Keratinocyte (primary cell): ENCODE data around the gene NT5M. TPM values are rescaled to one million over a fixed set of nuclear protein-coding genes. Genes with fewer than 3 reads are reported as not detected.
"Not testable (repeated sequence)": the region's sequence is repeated elsewhere in the genome, so short reads cannot be mapped to it uniquely, and the experiment has no call there.

Source experiments
- DNase-seq: peaks from one replicate; pipeline ENCODE4 v3.0.0-alpha.2; 2011; ENCODE audit warnings: low read depth, missing footprints, low spot score
- FAIRE-seq: peaks from 2 replicates; lab custom pipeline; 2011; peaks lifted over from hg19 to GRCh38; lab: Jason Lieb, UNC
- H2AFZ ChIP-seq: 2 replicates; pipeline ENCODE4 v1.6.0; 2012; ENCODE audit warnings: low read length, control low read depth, inconsistent platforms; ENCODE audit not compliant: control insufficient read depth
- H3K27ac ChIP-seq: 2 replicates; pipeline ENCODE4 v1.5.1; 2011; ENCODE audit warnings: low read length; ENCODE audit not compliant: control insufficient read depth, insufficient read depth
- H3K27me3 ChIP-seq: 3 replicates; pipeline ENCODE4 v1.6.0; 2011; ENCODE audit warnings: low read length; ENCODE audit not compliant: control insufficient read depth, insufficient read depth; ENCODE audit errors: extremely low read depth
- H3K36me3 ChIP-seq, 2 experiments: 2 replicates in 1 of 2; 3 replicates in 1 of 2; pipeline ENCODE4 v1.5.1; 2011; ENCODE audit warnings: low read length in 2 of 2, mild to moderate bottlenecking in 1 of 2; ENCODE audit not compliant: control insufficient read depth in 2 of 2, insufficient read depth in 2 of 2; ENCODE audit errors: extremely low read depth in 1 of 2
- H3K4me1 ChIP-seq: 3 replicates; pipeline ENCODE4 v1.5.1; 2011; ENCODE audit warnings: low read length; ENCODE audit not compliant: control insufficient read depth, insufficient read depth; ENCODE audit errors: extremely low read depth
- H3K4me2 ChIP-seq: 3 replicates; pipeline ENCODE4 v1.6.0; 2011; ENCODE audit warnings: low read depth, low read length; ENCODE audit not compliant: control insufficient read depth, insufficient read depth; ENCODE audit errors: extremely low read depth
- H3K4me3 ChIP-seq, 3 experiments: fragments of 200-600 bp in 1 of 3; sonication (generic) in 1 of 3; 2 replicates in 2 of 3; 3 replicates in 1 of 3; pipeline ENCODE4 v1.5.1; 2011 to 2016; ENCODE audit warnings: low read length in 3 of 3, mild to moderate bottlenecking in 3 of 3, control low read depth in 2 of 3, inconsistent platforms in 1 of 3, low read depth in 1 of 3, mixed read lengths in 1 of 3, mixed run types in 1 of 3, moderate library complexity in 1 of 3; ENCODE audit not compliant: control insufficient read depth in 2 of 3, insufficient read depth in 2 of 3; ENCODE audit errors: extremely low read depth in 1 of 3
- H3K79me2 ChIP-seq: 2 replicates; pipeline ENCODE4 v1.6.0; 2012; ENCODE audit warnings: low read length; ENCODE audit not compliant: control insufficient read depth, insufficient read depth
- H3K9ac ChIP-seq: 3 replicates; pipeline ENCODE4 v1.6.0; 2011; ENCODE audit warnings: low read length; ENCODE audit not compliant: control insufficient read depth, insufficient read depth; ENCODE audit errors: extremely low read depth
- H3K9me1 ChIP-seq: 3 replicates; pipeline ENCODE4 v1.6.0; 2011; ENCODE audit warnings: low read length; ENCODE audit not compliant: control insufficient read depth, insufficient read depth; ENCODE audit errors: extremely low read depth
- H3K9me3 ChIP-seq: 2 replicates; pipeline ENCODE4 v1.5.1; 2012; ENCODE audit warnings: low read depth, low read length; ENCODE audit not compliant: control insufficient read depth
- H4K20me1 ChIP-seq: 3 replicates; pipeline ENCODE4 v1.6.0; 2011; ENCODE audit warnings: low read length; ENCODE audit not compliant: control insufficient read depth, insufficient read depth; ENCODE audit errors: extremely low read depth
- EZH2 ChIP-seq: IDR thresholded peaks from one replicate; pipeline ENCODE4 v1.6.1; 2012; ENCODE audit warnings: inconsistent platforms, mild to moderate bottlenecking, low read length, moderate library complexity
- dilution Hi-C: fragments of 300-500 bp; cut with MboI; formaldehyde crosslinking; loops from one replicate; pipeline ENCODE4 v1.7.0; 2020; ENCODE audit warnings: low sequenced_read_pairs; ENCODE audit not compliant: extremely low pct_ligation_motif_present
- polyA plus RNA-seq, 5 experiments: library from polyadenylated mRNA; depleted of rRNA in 3 of 5; stranded (reverse) in 3 of 5; stranded (forward) in 1 of 5; unstranded in 1 of 5; fragments of >200 nt; gene quantifications; 1 replicate in 1 of 5; 2 replicates in 3 of 5; 3 replicates in 1 of 5; pipeline versions ENCODE4 v1.2.1 to v1.2.3, GENCODE V29; 2011 to 2012; ENCODE audit warnings: missing spikeins in 2 of 5, low read depth in 1 of 5, low replicate concordance in 1 of 5
- TF ChIP-seq, protein P1 (sequence below), 3 experiments: IDR thresholded peaks in 1 of 3; conservative IDR thresholded peaks in 1 of 3; optimal IDR thresholded peaks in 1 of 3; 2 replicates in 2 of 3; 3 replicates in 1 of 3; pipeline versions ENCODE3 to v1.5.1; 2011; ENCODE audit warnings: low read length in 3 of 3, mild to moderate bottlenecking in 3 of 3, moderate library complexity in 2 of 3, control low read depth in 1 of 3, inconsistent platforms in 1 of 3; ENCODE audit not compliant: insufficient read depth in 2 of 3; ENCODE audit errors: extremely low read depth in 1 of 3

Gene NT5M
- polyA plus RNA-seq, 1 donor (not counting 4 experiments of a cell fraction or from before 2014, with no cell fraction given), result 0.16 TPM

DNA sequence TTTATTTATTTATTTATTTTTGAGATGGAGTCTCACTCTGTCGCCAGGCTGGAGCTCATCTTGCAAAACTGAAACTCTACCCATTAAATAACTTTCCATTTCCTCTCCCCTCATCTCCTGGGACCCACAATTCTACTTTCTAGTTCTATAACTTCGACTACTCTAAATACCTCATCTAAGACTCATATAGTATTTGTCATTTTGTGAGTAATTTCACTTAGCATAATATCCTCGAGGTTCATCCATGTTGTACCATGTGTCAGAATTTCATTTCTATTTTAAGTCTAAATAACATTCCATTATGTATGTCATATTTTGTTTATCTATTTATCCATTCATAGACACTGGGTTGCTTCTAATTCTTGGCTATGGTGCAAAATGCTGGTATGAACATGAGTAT is 5.1 kb upstream of the NT5M start:
- FAIRE-seq, result no peak
- TF ChIP-seq EZH2, result no peak
- TF ChIP-seq, protein P1, sequence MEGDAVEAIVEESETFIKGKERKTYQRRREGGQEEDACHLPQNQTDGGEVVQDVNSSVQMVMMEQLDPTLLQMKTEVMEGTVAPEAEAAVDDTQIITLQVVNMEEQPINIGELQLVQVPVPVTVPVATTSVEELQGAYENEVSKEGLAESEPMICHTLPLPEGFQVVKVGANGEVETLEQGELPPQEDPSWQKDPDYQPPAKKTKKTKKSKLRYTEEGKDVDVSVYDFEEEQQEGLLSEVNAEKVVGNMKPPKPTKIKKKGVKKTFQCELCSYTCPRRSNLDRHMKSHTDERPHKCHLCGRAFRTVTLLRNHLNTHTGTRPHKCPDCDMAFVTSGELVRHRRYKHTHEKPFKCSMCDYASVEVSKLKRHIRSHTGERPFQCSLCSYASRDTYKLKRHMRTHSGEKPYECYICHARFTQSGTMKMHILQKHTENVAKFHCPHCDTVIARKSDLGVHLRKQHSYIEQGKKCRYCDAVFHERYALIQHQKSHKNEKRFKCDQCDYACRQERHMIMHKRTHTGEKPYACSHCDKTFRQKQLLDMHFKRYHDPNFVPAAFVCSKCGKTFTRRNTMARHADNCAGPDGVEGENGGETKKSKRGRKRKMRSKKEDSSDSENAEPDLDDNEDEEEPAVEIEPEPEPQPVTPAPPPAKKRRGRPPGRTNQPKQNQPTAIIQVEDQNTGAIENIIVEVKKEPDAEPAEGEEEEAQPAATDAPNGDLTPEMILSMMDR (optimal IDR thresholded peaks at IDR 0.05 in 1 of 3, IDR thresholded peaks at IDR 0.05 in 1 of 3, conservative IDR thresholded peaks at IDR 0.05 in 1 of 3; ENCODE audit: extremely low read depth in 1 of 3, insufficient read depth in 2 of 3, low read length in 3 of 3), result no peak
- Histone ChIP-seq H3K27ac (no peak overlapping the region), H3K9me3 (no peaks in the 10 kb centered on the region), H4K20me1 (no peaks in the 10 kb centered on the region), H3K27me3 (no peaks in the 10 kb centered on the region), H3K9ac (no peak overlapping the region), H3K4me3 (no peak overlapping the region), H2AFZ (no peak overlapping the region), H3K36me3 (no peaks in the 10 kb centered on the region), H3K79me2 (no peaks in the 10 kb centered on the region), H3K4me2 (no peak overlapping the region), H3K9me1 (no peaks in the 10 kb centered on the region), H3K4me1 (peaks cover 6% of the 10 kb centered on the region)
- DNase-seq, result no peak
- dilution Hi-C loops, result no loop called here

DNA sequence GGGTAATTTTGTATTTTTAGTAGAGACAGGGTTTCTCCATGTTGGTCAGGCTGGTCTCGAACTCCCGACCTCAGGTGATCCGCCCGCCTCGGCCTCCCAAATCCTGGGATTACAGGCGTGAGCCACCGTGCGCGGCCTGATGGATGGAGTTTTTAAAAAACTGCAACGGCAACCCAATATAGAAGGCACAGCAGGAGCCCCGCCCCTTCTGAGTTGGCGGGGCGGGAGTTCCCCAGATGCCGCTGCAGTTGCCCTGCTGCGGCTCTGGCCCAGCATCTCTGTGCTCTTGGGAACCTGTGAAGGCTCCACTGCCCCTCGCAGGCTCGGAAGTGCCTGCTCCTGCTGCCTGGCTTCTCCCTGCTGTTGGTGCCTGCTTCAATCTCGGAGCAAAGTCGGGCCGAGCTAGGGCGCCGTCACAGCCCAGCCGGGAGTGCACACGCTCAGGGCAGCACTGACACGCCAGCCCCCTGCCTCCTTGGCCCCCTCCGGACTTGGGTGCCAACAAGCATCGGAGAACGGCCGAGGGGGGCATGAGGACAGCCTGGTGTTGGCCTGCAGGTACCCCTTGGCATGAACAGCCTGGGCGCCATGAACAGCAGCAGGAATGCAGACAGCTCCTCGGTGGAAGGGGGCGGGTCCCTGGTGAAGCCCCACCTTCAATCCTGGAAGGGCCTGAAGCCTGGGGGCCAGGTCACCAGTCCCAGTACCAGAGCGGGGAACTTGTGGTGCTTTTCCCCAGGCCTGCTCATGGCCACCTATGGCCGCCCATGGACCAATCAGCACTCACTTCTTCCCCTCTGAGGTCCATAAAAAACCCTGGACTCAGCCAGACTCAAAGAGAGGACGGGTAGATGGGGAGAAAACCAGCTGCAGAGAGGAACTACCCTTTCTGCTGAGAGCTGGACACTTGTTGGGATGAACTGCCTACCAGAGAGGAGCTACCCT is 2.3 kb upstream of the NT5M start:
- DNase-seq (no peak), FAIRE-seq (no peak)

DNA sequence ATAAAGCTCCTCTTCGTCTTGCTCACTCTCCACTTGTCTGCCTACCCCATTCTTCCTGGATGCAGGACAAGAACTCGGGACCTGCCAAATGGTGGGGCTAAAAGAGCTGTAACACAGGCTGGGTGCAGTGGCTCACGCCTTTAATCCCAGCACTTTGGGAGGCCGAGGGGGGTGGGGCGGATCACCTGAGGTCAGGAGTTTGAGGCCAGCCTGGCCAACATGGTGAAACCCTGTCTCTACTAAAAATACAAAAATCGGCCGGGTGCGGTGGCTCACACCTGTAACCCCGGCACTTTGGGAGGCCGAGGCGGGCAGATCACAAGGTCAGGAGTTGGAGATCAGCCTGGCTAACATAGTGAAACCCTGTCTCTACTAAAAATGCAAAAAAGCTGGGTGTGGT is 1.5 kb upstream of the NT5M start:
- H3K4me1 ChIP-seq, H3K36me3 ChIP-seq, H3K4me3 ChIP-seq, dilution Hi-C loops, H3K27ac ChIP-seq, H3K79me2 ChIP-seq, H4K20me1 ChIP-seq, H2AFZ ChIP-seq, H3K9me1 ChIP-seq, H3K9ac ChIP-seq, DNase-seq, FAIRE-seq, H3K4me2 ChIP-seq, H3K27me3 ChIP-seq, H3K9me3 ChIP-seq: not testable (repeated sequence)

More for the DNA sequence above, 2.3 kb upstream of the NT5M start:
- H3K36me3 ChIP-seq, result no peaks in the 10 kb centered on the region
- no peaks in the 10 kb centered on the region for H3K9me3 ChIP-seq
- H3K4me3 ChIP-seq, result no peak overlapping the region
- peaks cover 3% of the 10 kb centered on the region for H3K27me3 ChIP-seq
- H3K4me1 ChIP-seq, result peaks cover 6% of the 10 kb centered on the region
- no peaks in the 10 kb centered on the region for H4K20me1 ChIP-seq
- H3K79me2 ChIP-seq, result no peaks in the 10 kb centered on the region
- H3K4me2 ChIP-seq, result peak overlapping the region; percentile 41
- no peak overlapping the region for H3K27ac ChIP-seq
- no peak for TF ChIP-seq EZH2
- TF ChIP-seq, protein P1 (optimal IDR thresholded peaks at IDR 0.05 in 1 of 3, IDR thresholded peaks at IDR 0.05 in 1 of 3, conservative IDR thresholded peaks at IDR 0.05 in 1 of 3; ENCODE audit: extremely low read depth in 1 of 3, insufficient read depth in 2 of 3, low read length in 3 of 3), result no peak
- dilution Hi-C loops, result no loop called here
- no peaks in the 10 kb centered on the region for H3K9me1 ChIP-seq
- H2AFZ ChIP-seq, result peak overlapping the region; percentile 58
- H3K9ac ChIP-seq, result no peak overlapping the region
